GM18502 (cell line): ENCODE results near the gene SMOC2.

Source experiments
- ATAC-seq: cut with Tn5 transposase; IDR thresholded peaks from one replicate; pipeline ENCODE4 v1.9.1; 2021; ENCODE audit warnings: mild to moderate bottlenecking; ENCODE audit not compliant: unreplicated experiment, poor library complexity

The SMOC2 gene

DNA sequence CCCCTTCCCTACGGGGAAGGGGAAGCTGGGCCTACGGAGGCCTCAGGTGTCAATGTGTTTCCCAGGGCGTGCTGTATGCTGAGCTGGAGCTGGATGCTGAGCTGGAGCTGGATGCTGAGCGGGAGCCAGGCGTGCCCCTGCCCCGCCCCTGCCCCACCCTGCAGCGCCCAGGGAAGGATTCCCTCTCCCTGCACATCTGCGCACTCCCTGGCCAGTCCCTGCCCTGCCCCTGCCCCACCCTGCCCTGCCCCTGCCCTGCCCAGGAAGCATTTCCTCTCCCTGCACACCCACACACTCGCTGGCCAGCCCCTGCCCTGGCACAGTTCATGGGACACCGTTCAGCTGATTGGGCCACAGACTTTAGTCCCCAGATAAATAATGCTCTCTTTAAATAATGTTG is 196.8 kb downstream of the SMOC2 start:
- no peak for ATAC-seq

DNA sequence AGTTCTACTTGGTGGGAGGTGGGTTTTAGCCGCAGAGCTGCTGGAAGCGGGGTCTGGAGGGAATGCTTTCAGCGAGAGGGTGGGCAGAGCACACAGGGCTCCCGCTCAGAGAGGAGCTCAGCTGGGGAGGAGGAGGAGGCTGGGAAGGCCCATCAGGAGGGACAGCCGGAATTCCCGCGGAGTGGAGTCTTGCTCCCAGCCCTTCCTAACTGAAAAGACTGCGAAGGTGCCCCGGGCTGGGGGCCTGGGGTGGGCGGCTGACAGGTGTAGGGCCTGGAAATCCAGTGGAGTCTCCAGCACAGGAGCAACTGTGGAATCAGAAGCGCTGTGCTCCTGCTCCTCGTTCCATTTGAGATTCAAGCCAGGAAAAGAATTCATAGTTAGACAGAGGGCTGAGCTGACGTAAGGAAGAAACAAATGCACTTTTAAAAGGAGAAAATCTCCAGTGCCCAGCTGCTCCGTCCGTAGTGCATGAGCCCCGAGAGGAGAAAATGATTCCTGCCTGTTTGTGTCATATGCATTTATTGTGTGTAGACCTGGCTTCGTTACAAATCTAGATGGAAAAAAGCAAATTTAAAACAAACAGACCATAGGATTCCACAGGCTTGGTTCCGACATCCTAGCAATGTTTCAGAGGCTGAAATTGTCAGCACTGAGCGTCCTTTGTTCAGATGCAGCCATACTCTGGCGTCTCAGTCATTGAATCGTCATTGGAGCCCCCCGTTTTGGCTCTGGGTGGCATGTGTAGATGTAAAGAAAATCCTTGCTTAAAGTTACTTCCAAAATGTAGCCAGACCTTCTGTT is 197.7 kb downstream of the SMOC2 start:
- ATAC-seq: no peak

DNA sequence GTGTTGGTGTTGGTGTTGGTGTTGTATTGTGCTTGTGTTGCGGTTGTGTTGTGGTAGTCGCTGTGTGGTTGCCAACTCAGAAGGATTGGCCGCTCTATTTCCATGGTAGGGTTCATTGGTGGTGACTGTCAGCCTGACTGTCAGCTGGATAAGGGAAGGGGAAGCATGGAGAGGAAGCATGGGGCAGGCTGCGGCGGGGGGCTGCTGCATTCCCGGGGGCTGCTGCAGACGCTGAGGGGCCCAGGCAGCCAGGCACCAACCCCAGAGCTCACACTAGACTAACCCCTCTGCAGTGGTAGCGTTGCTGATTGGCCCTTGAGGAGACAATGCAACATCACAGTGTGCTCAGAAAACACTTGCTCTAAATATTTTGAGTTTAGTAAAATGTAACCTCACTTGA is 199.2 kb downstream of the SMOC2 start:
- ATAC-seq: no peak

DNA sequence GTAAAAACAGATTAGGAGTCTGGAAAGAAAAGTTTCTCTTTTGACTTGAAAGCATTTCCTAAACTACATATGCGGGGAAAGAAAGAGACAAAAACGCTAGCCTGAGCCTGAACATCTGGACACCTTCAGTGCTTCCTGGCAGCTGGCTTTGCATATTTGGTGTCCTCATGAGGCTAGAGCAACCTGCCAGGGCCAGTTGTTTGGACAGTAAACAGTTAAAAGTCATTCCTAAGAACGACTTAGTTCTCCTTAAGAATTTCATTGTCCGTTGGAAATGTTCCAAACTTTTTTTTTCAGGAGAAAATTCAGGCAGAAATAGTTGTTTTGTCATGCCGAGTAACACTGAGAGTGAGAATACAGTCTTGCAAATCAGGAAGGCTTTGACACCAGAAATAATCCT is 199.8 kb downstream of the SMOC2 start:
- no peak for ATAC-seq

GRCh38 chr6:168641446-168641845 is 200.5 kb downstream of the SMOC2 start:
- no peak for ATAC-seq

- no peak for ATAC-seq
Measured at GRCh38 chr6:168643401-168643800, 202.4 kb downstream of the SMOC2 start.

- no peak for ATAC-seq
Measured at GRCh38 chr6:168645326-168645725, 204.3 kb downstream of the SMOC2 start.

DNA sequence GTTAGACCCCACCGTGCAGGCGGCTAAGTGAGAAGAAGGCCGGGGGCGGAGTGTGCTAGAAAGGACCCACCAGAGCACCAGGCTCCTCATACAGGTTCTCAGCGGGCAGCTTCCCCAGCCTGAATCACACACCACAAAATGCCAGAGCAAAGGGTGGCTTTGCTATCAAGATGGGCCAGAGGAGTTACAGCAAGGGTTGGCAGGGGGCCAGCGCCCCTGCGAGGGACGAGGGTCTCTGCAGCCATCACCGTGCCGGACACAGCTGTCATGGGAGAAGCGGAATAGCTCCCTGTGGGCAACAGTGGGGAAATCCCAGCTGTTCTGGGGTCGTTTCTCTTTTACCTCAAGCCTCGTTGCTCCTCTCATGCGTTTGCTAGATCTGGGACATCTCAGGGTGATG is 206.3 kb downstream of the SMOC2 start:
- no peak for ATAC-seq

- no peak for ATAC-seq
Measured at GRCh38 chr6:168648240-168649125, 207.5 kb downstream of the SMOC2 start.

GRCh38 chr6:168649209-168649608 is 208.2 kb downstream of the SMOC2 start:
- ATAC-seq: no peak

DNA sequence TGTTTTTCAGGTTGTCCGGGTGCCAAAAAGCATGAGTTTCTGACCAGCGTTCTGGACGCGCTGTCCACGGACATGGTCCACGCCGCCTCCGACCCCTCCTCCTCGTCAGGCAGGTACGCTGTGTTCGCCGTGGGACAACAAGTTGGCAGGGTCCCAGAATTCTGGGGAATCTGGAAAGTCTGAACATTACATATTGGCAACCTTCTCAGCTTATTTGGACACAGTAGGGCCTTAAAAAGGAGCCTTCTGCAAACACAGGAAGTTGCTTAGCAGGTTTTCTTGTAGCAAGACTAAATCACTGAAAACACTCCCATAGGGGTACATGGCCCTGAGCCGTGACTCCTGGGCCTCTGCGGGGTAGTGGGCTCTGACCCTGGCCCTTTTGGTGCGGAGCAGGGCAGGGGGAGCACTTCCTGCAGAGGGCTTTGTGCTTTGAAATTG is 209.7 kb downstream of the SMOC2 start:
- no peak for ATAC-seq

DNA sequence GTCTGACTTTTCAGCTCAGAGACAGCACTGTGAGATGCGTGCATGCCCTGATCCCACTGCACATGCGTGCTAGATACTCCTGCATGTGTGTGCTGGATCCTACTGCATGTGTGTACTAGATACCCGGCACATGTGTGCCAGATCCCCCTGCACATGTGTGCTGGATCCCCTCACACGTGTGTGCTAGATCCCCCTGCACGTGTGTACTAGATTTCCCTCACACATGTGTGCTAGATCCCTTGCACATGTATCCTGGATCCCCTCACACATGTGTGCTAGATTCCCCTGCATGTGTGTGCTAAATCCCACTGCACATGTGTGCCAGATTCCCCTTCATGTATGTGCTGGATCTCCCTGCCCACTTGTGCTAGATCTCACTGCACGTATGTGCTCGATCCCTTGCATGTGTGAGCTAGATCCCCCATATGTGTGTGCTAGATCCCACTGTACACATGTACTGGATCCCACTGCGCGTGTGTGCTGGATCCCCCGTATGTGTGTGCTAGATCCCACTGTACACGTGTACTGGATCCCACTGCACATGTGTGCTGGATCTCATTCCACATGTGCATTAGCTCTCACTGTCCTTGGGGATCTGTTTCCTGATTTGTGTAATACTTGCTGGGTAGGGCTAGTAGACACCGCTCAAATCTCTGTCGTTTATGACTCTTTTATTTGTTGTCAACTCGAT is 214.6 kb downstream of the SMOC2 start:
- ATAC-seq: no peak

GRCh38 chr6:168658059-168658458 is 217.1 kb downstream of the SMOC2 start:
- ATAC-seq: no peak

- no peak for ATAC-seq
Measured at GRCh38 chr6:168660400-168660945, 219.5 kb downstream of the SMOC2 start.

- no peak for ATAC-seq
Measured at GRCh38 chr6:168662301-168662936, 221.4 kb downstream of the SMOC2 start.

GRCh38 chr6:168663041-168663440 is 222.1 kb downstream of the SMOC2 start:
- ATAC-seq: no peak

GRCh38 chr6:168664956-168665355 is 224.0 kb downstream of the SMOC2 start:
- ATAC-seq: no peak

DNA sequence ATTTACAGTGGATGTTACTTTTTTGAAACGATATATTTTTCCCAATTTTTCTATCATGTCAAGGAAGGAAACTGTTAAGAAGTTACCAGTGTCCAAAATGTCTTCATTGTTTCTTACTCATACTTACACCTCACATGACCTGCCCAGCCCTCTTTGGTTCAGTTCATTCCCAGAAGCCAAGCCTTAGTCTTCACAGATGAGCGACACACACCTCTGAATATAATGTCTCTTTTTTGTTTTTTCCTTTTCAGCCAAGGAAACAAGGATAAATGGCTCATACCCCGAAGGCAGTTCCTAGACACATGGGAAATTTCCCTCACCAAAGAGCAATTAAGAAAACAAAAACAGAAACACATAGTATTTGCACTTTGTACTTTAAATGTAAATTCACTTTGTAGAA is 225.2 kb downstream of the SMOC2 start:
- no peak for ATAC-seq

GRCh38 chr6:168666699-168667427 is 225.9 kb downstream of the SMOC2 start:
- no peak for ATAC-seq
